Endothelial cell of umbilical vein (primary cell): ENCODE results near the gene PDE1C. TPM values are rescaled to one million over a fixed set of nuclear protein-coding genes. Genes with fewer than 3 reads are reported as not detected.

Experiments used
- BruUV-seq: library from RNA; stranded (reverse); fragments of 400-500 nt; replicated peaks from 2 replicates; lab custom pipeline; 2021; lab: Mats Ljungman, UMichigan
- CTCF ChIA-PET: fragments of 300-600, 350-600 bp; sonication (Branson Sonifier 250); formaldehyde crosslinking; loops from one replicate; lab custom pipeline; 2021; ENCODE audit warnings: antibody characterized with exemption, inconsistent platforms; lab: Charles Lee
- POLR2A ChIA-PET: fragments of 300-600, 350-600 bp; sonication (Branson Sonifier 250); formaldehyde crosslinking; loops from one replicate; lab custom pipeline; 2021; ENCODE audit warnings: antibody characterized with exemption, inconsistent platforms; lab: Charles Lee
- DNase-seq: peaks from one replicate; pipeline ENCODE4 v3.0.0-alpha.2; 2011; ENCODE audit warnings: low read depth, low spot score
- FAIRE-seq: peaks from 2 replicates; lab custom pipeline; 2011; peaks lifted over from hg19 to GRCh38; lab: Jason Lieb, UNC
- H2AFZ ChIP-seq: 2 replicates; pipeline ENCODE4 v1.6.0; 2012; ENCODE audit warnings: low read depth, low read length, control low read depth, inconsistent platforms
- H3K27ac ChIP-seq: 2 replicates; pipeline ENCODE4 v1.5.1; 2011; ENCODE audit warnings: low read depth, mild to moderate bottlenecking, control low read depth, low read length, moderate library complexity; ENCODE audit not compliant: insufficient read depth
- H3K27me3 ChIP-seq, 2 experiments: 2 replicates each; pipeline versions ENCODE4 v1.6.0 to v1.6.1; 2011; ENCODE audit warnings: low read length in 2 of 2, mixed read lengths in 1 of 2; ENCODE audit not compliant: control insufficient read depth in 2 of 2, insufficient read depth in 2 of 2
- H3K36me3 ChIP-seq, 2 experiments: 2 replicates in 1 of 2; 3 replicates in 1 of 2; pipeline ENCODE4 v1.5.1; 2011; ENCODE audit warnings: low read length in 2 of 2, mild to moderate bottlenecking in 1 of 2, moderate library complexity in 1 of 2; ENCODE audit not compliant: control insufficient read depth in 2 of 2, insufficient read depth in 2 of 2; ENCODE audit errors: extremely low read depth in 1 of 2
- H3K4me1 ChIP-seq: 3 replicates; pipeline ENCODE4 v1.5.1; 2011; ENCODE audit warnings: mild to moderate bottlenecking, low read length; ENCODE audit not compliant: control insufficient read depth, insufficient read depth; ENCODE audit errors: extremely low read depth
- H3K4me2 ChIP-seq: 2 replicates; pipeline ENCODE4 v1.6.1; 2011; ENCODE audit warnings: low read length, control low read depth, mixed read lengths; ENCODE audit not compliant: insufficient read depth
- H3K4me3 ChIP-seq, 3 experiments: fragments of 200-600 bp in 1 of 3; sonication (generic), shearing (Covaris generic) in 1 of 3; replicated peaks in 1 of 3; 2 replicates each; pipeline ENCODE4 v1.5.1; 2011 to 2016; ENCODE audit warnings: control low read depth in 3 of 3, low read length in 3 of 3, mild to moderate bottlenecking in 2 of 3, inconsistent platforms in 1 of 3, low read depth in 1 of 3, moderate library complexity in 1 of 3; ENCODE audit not compliant: insufficient read depth in 1 of 3
- H3K79me2 ChIP-seq: 2 replicates; pipeline ENCODE4 v1.6.0; 2012; ENCODE audit warnings: low read length, inconsistent platforms; ENCODE audit not compliant: control insufficient read depth, insufficient read depth
- H3K9ac ChIP-seq: replicated peaks from 2 replicates; pipeline ENCODE3; 2011; ENCODE audit warnings: low read length, control low read depth; ENCODE audit not compliant: insufficient read depth; ENCODE audit errors: extremely low read depth
- H3K9me1 ChIP-seq: replicated peaks from 3 replicates; pipeline ENCODE4 v1.6.0; 2011; ENCODE audit warnings: mild to moderate bottlenecking, low read length; ENCODE audit not compliant: control insufficient read depth, insufficient read depth; ENCODE audit errors: extremely low read depth
- H3K9me3 ChIP-seq: replicated peaks from 2 replicates; pipeline ENCODE4 v1.5.1; 2012; ENCODE audit warnings: low read length, inconsistent platforms; ENCODE audit not compliant: control insufficient read depth, insufficient read depth
- H4K20me1 ChIP-seq: replicated peaks from 2 replicates; pipeline ENCODE3; 2011; ENCODE audit warnings: mild to moderate bottlenecking, low read length; ENCODE audit not compliant: control insufficient read depth, insufficient read depth; ENCODE audit errors: extremely low read depth
- CTCF ChIP-seq, 2 donors: IDR thresholded peaks; 1 replicate in 1 of 2; 2 replicates in 1 of 2; pipeline ENCODE4 v1.5.1; 2011; ENCODE audit warnings: low read length in 2 of 2, mild to moderate bottlenecking in 2 of 2, moderate library complexity in 2 of 2, control low read depth in 1 of 2, inconsistent platforms in 1 of 2, low read depth in 1 of 2; ENCODE audit not compliant: insufficient read depth in 1 of 2; ENCODE audit errors: extremely low read depth in 1 of 2
- EZH2 ChIP-seq: IDR thresholded peaks from 2 replicates; pipeline ENCODE4 v1.6.1; 2012; ENCODE audit warnings: borderline replicate concordance, low read depth, mild to moderate bottlenecking, moderate library complexity, low read length, inconsistent platforms; ENCODE audit not compliant: severe bottlenecking
- FOS ChIP-seq: IDR thresholded peaks from 2 replicates; pipeline ENCODE4 v1.6.1; 2011; ENCODE audit warnings: mild to moderate bottlenecking, low read length, moderate library complexity, borderline replicate concordance; ENCODE audit not compliant: insufficient read depth
- GATA2 ChIP-seq: IDR thresholded peaks from 2 replicates; pipeline ENCODE4 v1.7.0; 2011; ENCODE audit warnings: low read depth, mild to moderate bottlenecking, moderate library complexity, mixed read lengths, low read length; ENCODE audit not compliant: insufficient read length, insufficient read depth
- JUN ChIP-seq: IDR thresholded peaks from 2 replicates; pipeline ENCODE4 v1.6.1; 2011; ENCODE audit warnings: borderline replicate concordance, low read depth; ENCODE audit not compliant: insufficient read length, insufficient read depth
- MAX ChIP-seq: IDR thresholded peaks from 2 replicates; pipeline ENCODE4 v1.6.1; 2011; ENCODE audit not compliant: insufficient read depth, insufficient read length
- MYC ChIP-seq: IDR thresholded peaks from one replicate; pipeline ENCODE4 v1.6.1; 2011; ENCODE audit warnings: mild to moderate bottlenecking, low read depth, low read length
- POLR2A ChIP-seq: IDR thresholded peaks from 2 replicates; pipeline ENCODE4 v1.6.1; 2012; ENCODE audit warnings: low read depth, mild to moderate bottlenecking, control low read depth, low read length
- POLR2AphosphoS5 ChIP-seq: IDR thresholded peaks from 2 replicates; pipeline ENCODE4 v1.6.1; 2012; ENCODE audit warnings: low read depth, mild to moderate bottlenecking, control low read depth, low read length, moderate library complexity; ENCODE audit not compliant: insufficient read depth
- dilution Hi-C: fragments of 300-500 bp; cut with MboI; formaldehyde crosslinking; loops from one replicate; pipeline ENCODE4 v1.15.0; 2019; ENCODE audit warnings: low sequenced_read_pairs; ENCODE audit not compliant: extremely low pct_ligation_motif_present
- intact Hi-C: fragments of 100-400 bp; cut with micrococcal nuclease; formaldehyde crosslinking; loops from one replicate; pipeline ENCODE4 v1.10.0; 2022
- polyA plus RNA-seq, 4 experiments: library from polyadenylated mRNA; depleted of rRNA in 3 of 4; stranded (reverse) in 3 of 4; unstranded in 1 of 4; fragments of >200 nt; gene quantifications; 2 replicates each; pipeline versions ENCODE4 v1.2.1 to v1.2.3, GENCODE V29; 2011 to 2012; ENCODE audit warnings: missing spikeins in 1 of 4
- total RNA-seq: library from RNA; stranded (reverse); gene quantifications from 2 replicates; pipeline ENCODE4 v1.2.3, GENCODE V29; 2021

The PDE1C gene
- total and polyA plus RNA-seq, 2 donors (not counting 3 experiments of a cell fraction or from before 2014, with no cell fraction given), result 0.90 to 3.1 TPM

- no peak overlapping the region for H3K4me3 ChIP-seq
- intact Hi-C loops (loop anchor here (5.0 kb wide), 2 partner anchors 73 to 272 kb away; no protein-coding TSS in a partner anchor), dilution Hi-C loops (no loop called here)
- BruUV-seq, result no TSS peak
- H3K36me3 ChIP-seq, result no peaks in the 10 kb centered on the region
- H3K27ac ChIP-seq, result peak overlapping the region; percentile 25
- ChIA-PET CTCF (interaction anchor here (1.4 to 1.6 kb wide), 2 partner anchors 11 to 48 kb away, joined by 3 to 5 read pairs; no protein-coding TSS in a partner anchor), POLR2A (no interaction called here)
- no peak overlapping the region for H3K9ac ChIP-seq
- TF ChIP-seq GATA2 (no peak), EZH2 (no peak), POLR2A (no peak), POLR2AphosphoS5 (no peak), MYC (no peak), MAX (no peak), JUN (no peak), FOS (no peak), CTCF (IDR thresholded peaks at IDR 0.05; ENCODE audit: extremely low read depth in 1 of 2, insufficient read depth in 1 of 2, low read depth in 1 of 2, low read length in 2 of 2) (no peak)
- H4K20me1 ChIP-seq, result no peaks in the 10 kb centered on the region
- DNase-seq (no peak), FAIRE-seq (no peak)
- H3K9me1 ChIP-seq, result no peaks in the 10 kb centered on the region
- H3K79me2 ChIP-seq, result no peaks in the 10 kb centered on the region
- peak overlapping the region; percentile 40 for H2AFZ ChIP-seq
- no peaks in the 10 kb centered on the region for H3K9me3 ChIP-seq
- H3K4me1 ChIP-seq, result peaks cover 11% of the 10 kb centered on the region
- H3K27me3 ChIP-seq, result no peaks in the 10 kb centered on the region
- H3K4me2 ChIP-seq, result no peak overlapping the region
Observed at GRCh38 chr7:31890198-31890597, 180.0 kb downstream of the PDE1C start.
